Loucy (cell line): ENCODE results near the gene ROPN1B.

Experiments used
- CTCF ChIP-seq: fragments of 200-600 bp; sonication (generic); conservative IDR thresholded peaks from 2 replicates; pipeline ENCODE4 v1.5.1; 2014; ENCODE audit warnings: mild to moderate bottlenecking, antibody characterized with exemption, low read length
- EZH2phosphoT487 ChIP-seq: fragments of 200-600 bp; IDR thresholded peaks from 2 replicates; pipeline ENCODE4 v1.6.1; 2018; ENCODE audit warnings: antibody characterized with exemption, mild to moderate bottlenecking, moderate library complexity, borderline replicate concordance

- TF ChIP-seq CTCF, result no peak
- TF ChIP-seq EZH2phosphoT487, result no peak
Observed at GRCh38 chr3:126026761-126027160, 57.8 kb downstream of the ROPN1B start.
